Measurements from ENCODE around the gene KRR1.
"Not testable (repeated sequence)": the region's sequence is repeated elsewhere in the genome, so short reads cannot be mapped to it uniquely, and the experiment has no call there.

KRR1 gene

DNA sequence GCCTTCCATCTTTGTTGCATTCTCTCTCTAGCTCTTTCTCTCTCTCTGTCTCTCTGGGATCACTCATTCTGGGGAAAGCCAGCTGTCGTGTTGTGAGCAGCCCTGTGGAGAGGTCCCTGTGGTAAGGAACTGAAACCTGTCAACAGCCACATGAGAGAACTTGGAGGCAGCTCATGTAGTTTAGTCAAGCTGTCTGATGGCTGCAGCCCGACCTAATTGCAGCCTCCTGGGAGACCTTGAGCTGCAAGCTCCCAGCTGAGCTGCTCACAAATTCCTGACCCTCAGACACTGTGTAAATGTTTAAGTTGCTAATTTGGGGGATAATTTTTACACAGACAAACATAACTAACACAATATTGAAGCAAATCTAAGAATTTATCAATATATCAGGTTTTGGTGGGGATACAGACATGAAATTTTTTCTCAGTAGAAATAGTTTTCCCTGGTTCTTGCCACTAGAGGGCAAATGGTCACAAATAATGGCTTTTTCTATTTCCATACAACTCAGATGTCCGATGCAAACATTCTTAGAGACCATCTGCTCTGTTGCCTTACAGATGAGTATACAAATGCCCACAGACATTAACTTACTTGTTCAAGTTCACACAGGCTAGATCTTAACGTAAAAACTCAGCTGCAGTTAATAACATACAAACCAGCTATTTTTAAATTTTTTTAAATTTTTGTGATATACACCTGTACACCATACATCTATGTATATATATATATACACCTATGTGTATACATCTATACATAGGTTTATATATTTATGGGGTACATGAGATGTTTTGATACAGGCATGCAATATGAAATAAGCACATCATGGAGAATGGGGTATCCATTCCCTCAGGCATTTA lies 15.5 kb upstream of the KRR1 start:
- no peak for DNase-seq (ENCODE audit: low read depth in 2 of 3, low spot score in 2 of 3)

DNA sequence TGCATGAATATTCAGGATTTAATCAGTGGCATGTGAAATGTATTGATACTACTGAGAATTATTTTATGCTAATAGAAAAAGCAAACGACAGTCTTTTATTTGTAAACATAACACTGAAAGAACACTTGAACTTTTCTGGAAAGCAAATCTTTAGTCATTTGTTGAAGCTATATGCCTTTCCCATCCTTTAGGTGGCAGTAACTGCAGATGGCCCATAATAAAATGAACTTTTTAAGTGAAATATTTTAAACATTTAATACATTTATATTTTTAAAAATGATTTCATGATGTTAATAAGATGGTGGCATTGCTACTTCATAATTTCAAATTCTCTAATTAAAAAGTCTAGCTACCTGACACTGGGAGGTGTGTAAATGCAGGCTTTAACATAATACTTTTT lies 13.9 kb upstream of the KRR1 start:
- no peak for DNase-seq (ENCODE audit: low read depth in 2 of 3, low spot score in 2 of 3)

DNA sequence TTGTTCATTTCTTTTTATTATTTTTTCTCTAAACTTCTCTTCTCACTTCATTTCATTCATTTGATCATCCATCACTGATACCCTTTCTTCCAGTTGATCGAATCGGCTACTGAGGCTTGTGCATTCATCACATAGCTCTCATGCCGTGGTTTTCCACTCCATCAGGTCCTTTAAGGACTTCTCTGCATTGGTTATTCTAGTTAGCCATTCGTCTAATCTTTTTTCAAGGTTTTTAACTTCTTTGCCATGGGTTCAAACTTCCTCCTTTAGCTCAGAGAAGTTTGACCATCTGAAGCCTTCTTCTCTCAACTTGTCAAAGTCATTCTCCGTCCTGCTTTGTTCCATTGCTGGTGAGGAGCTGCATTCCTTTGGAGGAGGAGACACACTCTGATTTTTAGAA lies 10.7 kb upstream of the KRR1 start:
- not testable (repeated sequence) for DNase-seq (ENCODE audit: low read depth in 2 of 3, low spot score in 2 of 3)

DNA sequence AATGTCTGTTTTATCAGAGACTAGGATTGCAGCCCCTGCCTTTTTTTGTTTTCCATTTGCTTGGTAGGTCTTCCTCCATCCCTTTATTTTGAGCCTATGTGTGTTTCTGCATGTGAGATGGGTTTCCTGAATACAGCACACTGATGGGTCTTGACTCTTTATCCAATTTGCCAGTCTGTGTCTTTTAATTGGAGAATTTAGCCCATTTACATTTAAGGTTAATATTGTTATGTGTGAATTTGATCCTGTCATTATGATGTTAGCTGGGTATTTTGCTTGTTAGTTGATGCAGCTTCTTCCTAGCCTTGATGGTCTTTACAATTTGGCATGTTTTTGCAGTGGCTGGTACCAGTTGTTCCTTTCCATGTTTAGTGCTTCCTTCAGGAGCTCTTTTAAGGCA lies 9.8 kb upstream of the KRR1 start:
- not testable (repeated sequence) for DNase-seq (ENCODE audit: low read depth in 2 of 3, low spot score in 2 of 3)

DNA sequence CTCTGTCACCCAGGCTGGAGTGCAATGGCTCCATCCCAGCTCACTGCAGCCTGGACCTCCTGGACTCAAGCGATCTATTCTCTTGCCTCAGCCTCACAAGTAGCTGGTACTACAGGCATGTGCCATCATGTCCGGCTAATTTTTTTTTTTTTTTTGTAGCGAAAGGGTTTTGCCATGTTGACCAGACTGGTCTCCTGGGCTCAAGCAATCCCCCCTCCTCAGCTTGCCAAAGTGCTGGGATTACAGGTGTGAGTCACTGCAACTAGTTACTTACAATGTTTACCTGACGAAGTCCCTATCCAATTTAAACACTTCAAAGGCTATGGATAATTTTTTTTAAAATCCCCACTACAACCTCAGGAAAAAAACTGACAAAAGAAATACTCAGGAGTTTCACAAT lies 1.8 kb downstream of the KRR1 start:
- DNase-seq (ENCODE audit: low read depth in 2 of 3, low spot score in 2 of 3), result no peak

DNA sequence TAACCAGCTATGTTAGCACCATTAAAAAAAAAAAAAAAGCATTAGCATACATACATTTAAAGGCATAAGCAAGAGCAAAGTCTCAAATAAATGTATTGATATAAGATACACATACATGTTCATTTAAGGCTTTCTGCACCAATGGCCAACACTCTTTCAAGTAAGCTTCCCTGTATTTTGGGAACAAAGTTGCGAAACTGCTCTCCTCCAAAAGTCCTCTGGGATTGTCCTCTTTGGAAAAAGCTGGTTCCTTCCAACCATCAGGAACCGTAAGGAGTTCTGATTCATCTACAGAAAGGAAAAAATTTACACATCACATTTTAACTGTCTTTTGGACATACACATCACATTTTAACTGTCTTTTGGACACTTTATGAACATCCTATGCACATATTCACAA lies 3.2 kb downstream of the KRR1 start:
- no peak for DNase-seq (ENCODE audit: low read depth in 2 of 3, low spot score in 2 of 3)

DNA sequence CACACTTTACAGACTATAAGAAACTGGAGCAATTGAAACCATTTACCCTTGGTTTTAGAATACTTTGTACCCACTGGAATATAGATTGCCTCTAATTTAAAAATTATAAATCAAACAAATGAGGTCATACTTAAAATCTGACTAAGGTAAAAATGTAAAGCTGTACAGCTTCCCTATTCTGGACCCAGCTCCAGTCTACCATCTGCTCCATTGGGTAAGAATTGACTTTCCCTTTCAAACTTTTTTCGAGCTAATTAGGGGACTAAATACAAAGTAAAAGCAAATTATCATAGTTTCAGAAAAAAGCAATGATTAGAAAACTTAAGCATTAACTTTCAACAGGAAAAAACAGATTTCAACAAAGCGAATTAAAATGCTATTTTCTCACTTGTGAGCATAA lies 4.3 kb downstream of the KRR1 start:
- no peak for DNase-seq (ENCODE audit: low read depth in 2 of 3, low spot score in 2 of 3)

DNA sequence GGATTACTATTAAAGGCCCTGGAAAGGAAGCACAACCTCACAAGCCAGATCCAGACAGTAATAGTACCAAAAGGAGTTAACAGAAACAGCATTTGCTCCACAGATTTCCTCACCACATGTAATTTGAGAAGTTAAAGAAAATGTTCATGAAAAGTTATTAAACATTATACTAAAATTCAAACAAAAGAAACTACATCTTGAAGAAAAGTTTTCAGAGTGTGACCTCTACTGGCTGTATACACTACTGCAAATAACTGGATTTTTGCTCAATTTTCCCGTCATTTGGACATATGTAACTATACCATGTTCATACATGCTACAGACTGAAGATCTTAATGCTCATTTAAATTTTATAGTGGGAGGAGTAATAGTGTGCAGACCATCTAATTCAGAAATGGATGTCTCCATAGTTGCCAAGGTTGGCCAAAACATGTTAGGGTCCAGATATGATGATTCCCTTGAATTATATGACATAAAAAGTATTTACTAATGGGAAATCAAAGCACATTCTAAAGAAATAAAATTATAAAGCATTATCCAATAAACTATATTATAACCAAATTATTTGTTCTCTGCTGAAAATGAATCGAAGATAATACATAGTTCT lies 5.6 kb downstream of the KRR1 start:
- DNase-seq (ENCODE audit: low read depth in 2 of 3, low spot score in 2 of 3), result no peak

DNA sequence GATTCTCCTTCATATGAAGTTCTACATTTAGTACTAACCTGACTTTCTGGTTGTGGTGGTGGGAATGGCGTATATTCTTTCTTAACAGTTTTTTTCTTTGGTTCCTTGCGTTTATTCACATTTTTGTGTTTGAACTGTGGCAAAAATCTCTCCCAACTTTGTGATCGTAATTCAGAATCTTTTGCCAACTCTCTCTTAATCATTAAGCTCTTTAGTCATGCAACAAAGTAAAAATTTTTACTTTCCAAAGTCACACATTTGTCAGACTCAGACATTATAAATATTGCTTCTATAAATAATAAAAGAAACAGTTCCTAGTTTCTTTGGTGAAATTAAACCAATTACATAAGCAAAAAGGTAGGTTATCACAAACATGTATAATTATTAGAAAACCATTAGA lies 7.5 kb downstream of the KRR1 start:
- no peak for DNase-seq (ENCODE audit: low read depth in 2 of 3, low spot score in 2 of 3)

DNA sequence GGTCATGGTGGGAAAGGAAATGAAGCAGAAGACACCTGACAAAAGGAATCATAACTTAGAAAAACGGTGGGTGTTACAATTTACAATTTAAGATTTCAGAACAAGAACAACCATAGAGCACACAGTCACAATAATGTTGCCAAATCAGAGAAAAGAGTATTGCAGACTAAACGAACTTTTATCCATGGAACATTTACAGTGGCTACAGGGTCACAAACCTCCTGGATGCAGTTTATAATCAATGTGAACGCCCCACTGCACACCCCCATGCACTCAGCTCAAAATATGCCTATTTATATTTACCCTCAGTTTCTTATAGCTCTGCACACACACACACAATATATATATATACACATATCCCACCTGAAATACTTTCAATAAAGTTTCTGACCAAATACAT lies 8.0 kb downstream of the KRR1 start:
- no peak for DNase-seq (ENCODE audit: low read depth in 2 of 3, low spot score in 2 of 3)

DNA sequence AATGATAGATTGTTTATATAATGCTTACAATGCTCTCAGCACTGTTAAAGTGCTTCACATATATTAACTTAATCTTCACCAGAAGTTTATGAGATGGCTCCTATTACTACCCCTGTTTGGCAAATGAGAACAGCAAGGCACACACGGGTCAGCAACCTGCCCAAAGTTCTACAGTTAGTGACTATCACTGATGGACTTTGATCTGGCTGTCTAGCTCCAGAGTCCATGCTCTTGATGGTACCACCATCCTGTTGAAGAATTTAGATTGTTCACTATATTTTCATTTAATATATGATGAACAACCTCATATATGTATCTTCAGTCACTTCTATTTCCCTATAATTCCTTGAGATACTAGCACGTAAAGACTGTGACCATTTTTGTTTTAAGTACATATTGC lies 20.2 kb downstream of the KRR1 start:
- no peak for DNase-seq (ENCODE audit: low read depth in 2 of 3, low spot score in 2 of 3)

DNA sequence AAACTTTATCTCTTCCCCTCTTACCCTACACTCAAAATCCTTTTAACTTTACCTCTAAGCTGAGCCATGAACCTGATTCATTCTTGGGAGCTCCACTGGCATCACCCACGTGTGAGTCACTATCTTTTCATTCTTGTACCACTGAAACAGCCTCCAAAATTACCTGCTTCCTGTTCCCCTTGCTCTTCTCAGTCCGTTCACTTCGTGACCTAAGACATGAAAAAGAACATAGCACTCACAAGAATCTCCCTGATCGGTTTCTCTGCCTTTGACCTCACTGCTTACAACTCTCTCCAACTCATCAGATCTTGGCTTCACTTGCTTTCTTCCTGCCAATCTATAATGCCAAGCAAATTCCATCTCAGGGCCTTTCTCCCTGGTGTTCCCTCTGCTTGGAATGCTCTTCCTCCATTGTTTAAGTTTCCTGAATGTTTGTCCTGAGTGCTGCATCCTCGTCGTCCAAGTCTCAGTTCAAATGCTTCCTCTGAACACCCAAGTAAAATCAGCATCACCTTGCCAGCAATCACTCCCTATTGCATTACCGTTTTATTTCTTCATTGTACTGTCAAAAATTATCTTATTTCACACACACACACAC lies 21.7 kb downstream of the KRR1 start:
- no peak for DNase-seq (ENCODE audit: low read depth in 2 of 3, low spot score in 2 of 3)

DNA sequence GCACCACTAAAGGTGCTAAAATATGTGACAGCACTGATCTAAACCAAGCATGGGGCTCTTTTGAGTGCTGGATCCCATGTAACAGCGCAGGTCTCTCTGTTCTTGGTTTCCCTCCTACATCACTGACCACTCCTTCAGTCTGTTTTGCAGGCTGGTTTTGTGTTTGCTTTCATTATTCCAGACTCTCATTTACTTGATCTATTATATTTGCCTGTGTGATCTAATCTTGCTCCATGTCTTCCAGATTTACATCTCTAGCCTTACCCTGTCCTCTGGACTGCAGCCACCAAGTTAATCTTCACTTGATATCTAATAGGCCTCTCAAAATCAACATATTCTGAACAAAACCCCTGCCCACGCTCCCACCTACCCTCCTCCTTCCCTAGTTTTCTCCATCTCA lies 22.2 kb downstream of the KRR1 start:
- no peak for DNase-seq (ENCODE audit: low read depth in 2 of 3, low spot score in 2 of 3)

DNA sequence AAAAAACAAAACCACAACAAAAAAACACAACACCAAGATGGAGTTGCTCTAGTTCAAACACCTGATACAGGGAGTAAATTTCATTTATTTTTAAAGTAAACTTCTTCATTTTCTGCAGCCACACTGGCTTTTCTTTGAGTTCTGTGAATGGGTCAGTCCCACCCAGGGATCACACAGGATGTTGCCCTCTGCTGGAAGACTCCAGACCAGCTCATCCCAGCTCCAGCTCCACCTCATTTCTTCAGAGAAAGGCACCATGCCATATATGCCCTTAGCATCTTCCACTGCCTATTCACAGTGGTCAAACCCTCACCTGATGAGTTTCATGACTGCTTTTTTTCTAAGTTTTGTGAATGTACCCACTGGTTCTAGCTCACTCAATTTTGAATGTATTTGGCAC lies 22.9 kb downstream of the KRR1 start:
- DNase-seq (ENCODE audit: low read depth in 2 of 3, low spot score in 2 of 3), result no peak

DNA sequence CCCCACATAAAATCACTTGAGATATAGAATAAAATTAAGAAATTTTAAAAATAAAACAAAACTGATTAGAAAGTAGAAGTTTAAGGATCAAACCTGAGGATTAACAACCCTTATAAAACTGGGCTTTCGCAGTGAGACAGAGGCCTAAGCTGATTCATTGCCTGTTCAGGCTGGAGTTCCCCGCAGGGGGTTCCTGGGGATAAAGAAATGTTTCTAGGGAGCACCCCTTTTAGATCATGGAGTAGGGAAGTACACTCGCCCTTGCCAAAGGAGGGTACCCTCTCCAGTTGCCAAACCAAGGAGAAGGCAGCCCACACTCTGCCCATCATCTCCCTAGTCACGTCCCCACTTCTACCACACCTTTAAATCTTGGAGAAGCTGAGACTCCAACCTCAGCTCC lies 24.1 kb downstream of the KRR1 start:
- no peak for DNase-seq (ENCODE audit: low read depth in 2 of 3, low spot score in 2 of 3)

DNA sequence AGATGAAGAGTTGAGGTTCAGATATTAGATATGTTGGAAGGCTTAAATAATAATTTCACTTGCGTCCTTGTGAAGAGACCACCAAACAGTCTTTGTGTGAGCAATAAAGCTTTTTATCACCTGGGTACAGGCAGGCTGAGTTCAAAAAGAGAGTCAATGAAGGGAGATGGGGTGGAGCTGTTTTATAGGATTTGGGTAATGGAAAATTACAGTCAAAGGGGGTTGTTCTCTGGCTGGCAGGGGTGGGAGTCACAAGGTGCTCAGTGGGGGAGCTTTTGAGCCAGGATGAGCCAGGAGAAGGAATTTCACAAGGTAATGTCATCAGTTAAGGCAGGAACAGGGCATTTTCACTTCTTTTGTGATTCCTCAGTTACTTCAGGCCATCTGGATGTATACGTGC lies 27.0 kb downstream of the KRR1 start:
- DNase-seq (ENCODE audit: low read depth in 2 of 3, low spot score in 2 of 3), result not testable (repeated sequence)

DNA sequence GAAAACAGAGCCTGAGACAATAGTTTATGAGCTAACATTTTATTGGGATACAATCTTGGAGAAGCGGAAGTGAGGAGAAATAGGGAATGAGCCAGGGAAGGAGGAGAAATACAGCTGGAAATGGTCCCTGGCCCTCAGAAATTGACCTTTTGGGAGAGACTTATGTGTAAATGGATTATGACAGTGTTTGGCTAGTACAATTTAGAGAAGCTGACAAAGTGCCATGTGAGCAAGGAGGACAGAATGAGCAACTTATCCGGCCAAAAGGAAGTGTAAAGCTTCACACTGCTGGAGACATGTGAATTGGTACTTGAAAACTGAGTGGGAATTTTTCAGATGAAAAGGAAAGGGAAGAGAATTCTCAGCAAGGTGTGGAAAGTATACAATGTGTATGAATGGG lies 28.0 kb downstream of the KRR1 start:
- no peak for DNase-seq (ENCODE audit: low read depth in 2 of 3, low spot score in 2 of 3)

DNA sequence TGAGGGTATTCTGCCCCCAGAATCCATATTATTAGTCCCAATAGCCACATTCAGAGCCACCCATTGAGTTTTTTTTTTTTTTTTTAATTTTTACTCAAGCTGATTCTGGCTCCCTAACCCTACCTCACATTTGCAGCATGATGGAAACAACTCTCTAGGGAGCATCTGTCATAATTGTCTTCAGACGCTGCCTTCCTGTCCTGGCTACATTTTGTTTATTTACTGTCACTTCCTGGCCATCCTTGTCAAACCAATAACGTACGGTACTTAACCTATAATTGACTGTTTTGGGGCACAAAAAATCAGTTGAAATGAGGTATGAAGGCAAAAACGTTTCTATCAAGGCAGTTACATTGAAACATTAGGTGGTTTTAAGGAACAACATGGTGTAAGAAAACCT lies 28.8 kb downstream of the KRR1 start:
- DNase-seq (ENCODE audit: low read depth in 2 of 3, low spot score in 2 of 3), result no peak

DNA sequence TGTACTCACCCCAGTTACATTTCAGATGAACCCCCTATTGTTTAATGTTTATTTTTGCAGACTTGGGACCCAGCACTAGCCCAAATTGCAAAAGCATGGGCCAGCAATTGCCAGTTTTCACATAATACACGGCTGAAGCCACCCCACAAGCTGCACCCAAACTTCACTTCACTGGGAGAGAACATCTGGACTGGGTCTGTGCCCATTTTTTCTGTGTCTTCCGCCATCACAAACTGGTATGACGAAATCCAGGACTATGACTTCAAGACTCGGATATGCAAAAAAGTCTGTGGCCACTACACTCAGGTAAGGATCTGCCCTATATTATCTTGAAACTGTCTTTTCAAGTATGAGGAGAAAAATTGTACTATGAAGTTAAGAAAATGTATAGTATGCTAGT lies 29.6 kb downstream of the KRR1 start:
- DNase-seq (ENCODE audit: low read depth in 2 of 3, low spot score in 2 of 3), result no peak

DNA sequence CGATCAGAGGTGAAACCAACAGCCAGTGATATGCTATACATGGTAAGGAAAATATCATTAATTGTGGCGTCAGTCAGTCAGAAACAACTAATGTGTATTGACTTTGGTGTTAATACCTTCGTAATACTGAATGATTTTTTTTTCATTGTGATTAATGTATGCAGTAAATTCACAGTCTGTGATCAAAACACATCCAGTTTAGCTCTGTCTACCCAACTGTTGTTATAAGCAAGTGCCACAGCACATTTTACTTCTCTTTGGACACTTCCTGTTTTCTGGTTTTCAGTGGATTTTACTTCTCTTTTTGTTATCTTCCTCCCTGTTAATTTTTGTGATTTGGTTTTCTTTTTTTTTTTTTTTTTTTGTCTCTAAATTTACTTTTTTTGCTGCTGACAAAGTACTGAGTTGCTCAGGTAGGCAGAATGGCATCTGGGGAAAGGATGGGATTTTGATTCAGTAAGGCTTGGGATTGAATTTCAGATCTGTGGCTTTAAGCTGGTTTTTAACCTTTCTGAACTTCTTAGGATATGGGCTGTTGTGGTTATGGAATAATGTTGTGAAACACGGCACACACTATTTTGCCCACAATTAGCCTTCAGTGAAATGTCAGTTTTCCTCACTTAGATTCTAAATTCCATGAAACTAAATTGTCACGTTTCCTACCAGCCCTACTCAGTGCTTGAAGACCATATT lies 30.2 kb downstream of the KRR1 start:
- DNase-seq (ENCODE audit: low read depth in 2 of 3, low spot score in 2 of 3), result no peak

DNA sequence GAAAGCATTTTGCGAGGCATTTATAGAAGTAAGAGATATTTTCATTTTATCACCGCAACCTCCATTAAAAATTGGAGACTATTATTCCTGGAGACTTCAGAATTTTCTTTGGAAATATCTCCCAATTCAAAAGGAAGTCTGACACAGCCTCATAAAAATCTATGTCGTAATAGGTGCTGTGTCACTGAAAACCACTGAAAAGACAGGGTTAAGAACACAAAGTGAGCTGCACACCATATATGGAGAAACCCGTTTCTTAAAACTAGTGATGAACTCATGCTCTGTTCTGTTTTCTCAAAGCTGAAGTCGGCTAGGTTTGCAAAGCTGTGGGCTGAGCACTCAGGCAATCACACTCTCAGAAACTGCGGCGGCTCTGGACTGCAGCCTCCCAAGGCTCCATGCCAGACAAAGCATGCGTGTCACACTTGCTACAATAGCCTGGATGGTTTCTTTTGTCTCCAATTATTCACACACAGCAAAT lies 30.9 kb downstream of the KRR1 start, which contains the start of gene GLIPR1:
Gene GLIPR1, plus strand, starts transcription at position 287 of the 481 bp plus-strand sequence. Its CDS starts 126 bp downstream, at position 413.
- DNase-seq (ENCODE audit: low read depth in 2 of 3, low spot score in 2 of 3), result peak; percentile 24 to 46 (median 40)
